Neural cell (in vitro differentiated cells): ENCODE data around the gene ZNF266.

Experiments used
- EP300 ChIP-seq: fragments of 450-650 bp; conservative IDR thresholded peaks from 2 replicates; pipeline ENCODE4 v1.6.1; 2014; ENCODE audit warnings: antibody characterized with exemption, mild to moderate bottlenecking, moderate library complexity; ENCODE audit not compliant: poor library complexity, severe bottlenecking
- EZH2 ChIP-seq: fragments of 200-600, 300-800 bp; shearing (Covaris generic), sonication (generic); IDR thresholded peaks from 2 replicates; pipeline ENCODE4 v1.6.1; 2014; ENCODE audit warnings: antibody characterized with exemption, low read length, borderline replicate concordance, mild to moderate bottlenecking; ENCODE audit not compliant: insufficient read depth, poor library complexity, severe bottlenecking
- POLR2AphosphoS5 ChIP-seq: IDR thresholded peaks from 2 replicates; pipeline ENCODE4 v1.6.1; 2012
- RAD21 ChIP-seq: fragments of 450-650 bp; conservative IDR thresholded peaks from 2 replicates; pipeline ENCODE4 v1.6.1; 2014; ENCODE audit warnings: antibody characterized with exemption, mild to moderate bottlenecking, moderate library complexity
- TF ChIP-seq, protein P1 (sequence below): fragments of 450-650 bp; IDR thresholded peaks from 2 replicates; pipeline ENCODE4 v1.5.1; 2014; ENCODE audit warnings: antibody characterized with exemption, mild to moderate bottlenecking, moderate library complexity; ENCODE audit not compliant: poor library complexity, severe bottlenecking

DNA sequence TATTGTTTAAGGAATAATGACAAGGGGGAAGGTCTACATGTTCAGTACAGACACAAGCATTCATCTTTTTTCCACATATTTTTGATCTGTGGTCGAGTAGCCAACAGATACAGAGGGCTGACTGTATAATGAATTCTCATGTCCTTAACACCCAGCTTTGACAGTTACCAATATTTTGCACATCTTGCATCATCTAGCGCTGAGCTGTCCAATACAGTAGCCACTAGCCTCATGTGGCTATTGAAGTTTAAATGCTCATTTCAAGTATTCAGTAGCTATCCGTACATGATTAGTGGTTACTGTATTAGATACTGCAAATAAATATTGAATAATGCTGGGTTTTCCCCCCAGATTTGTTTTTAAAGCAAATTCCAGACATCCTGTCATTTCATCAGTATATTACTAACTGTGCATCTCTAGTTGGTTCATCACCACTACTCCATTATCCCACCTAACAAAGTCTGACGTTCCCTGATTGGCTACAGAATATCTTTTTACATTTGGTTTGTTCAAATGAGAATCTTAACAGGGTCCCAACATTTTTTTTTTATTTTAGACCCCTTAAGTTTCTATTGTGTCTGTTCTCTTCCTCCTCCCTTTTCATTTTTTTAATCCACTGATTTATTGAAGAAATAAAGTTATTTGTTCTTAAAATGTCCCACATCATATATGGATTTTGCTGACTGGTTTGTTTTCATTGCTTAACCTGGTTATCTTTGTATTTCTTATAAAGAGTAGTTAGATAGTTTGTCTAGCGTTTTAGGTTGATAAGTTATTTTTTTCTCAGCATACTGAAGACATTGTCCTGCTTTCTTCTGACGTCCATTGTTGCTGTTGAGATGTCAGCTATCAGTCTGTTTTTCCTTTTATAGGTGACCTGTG, 64.4 kb downstream of the ZNF266 start:
- TF ChIP-seq, protein P1, sequence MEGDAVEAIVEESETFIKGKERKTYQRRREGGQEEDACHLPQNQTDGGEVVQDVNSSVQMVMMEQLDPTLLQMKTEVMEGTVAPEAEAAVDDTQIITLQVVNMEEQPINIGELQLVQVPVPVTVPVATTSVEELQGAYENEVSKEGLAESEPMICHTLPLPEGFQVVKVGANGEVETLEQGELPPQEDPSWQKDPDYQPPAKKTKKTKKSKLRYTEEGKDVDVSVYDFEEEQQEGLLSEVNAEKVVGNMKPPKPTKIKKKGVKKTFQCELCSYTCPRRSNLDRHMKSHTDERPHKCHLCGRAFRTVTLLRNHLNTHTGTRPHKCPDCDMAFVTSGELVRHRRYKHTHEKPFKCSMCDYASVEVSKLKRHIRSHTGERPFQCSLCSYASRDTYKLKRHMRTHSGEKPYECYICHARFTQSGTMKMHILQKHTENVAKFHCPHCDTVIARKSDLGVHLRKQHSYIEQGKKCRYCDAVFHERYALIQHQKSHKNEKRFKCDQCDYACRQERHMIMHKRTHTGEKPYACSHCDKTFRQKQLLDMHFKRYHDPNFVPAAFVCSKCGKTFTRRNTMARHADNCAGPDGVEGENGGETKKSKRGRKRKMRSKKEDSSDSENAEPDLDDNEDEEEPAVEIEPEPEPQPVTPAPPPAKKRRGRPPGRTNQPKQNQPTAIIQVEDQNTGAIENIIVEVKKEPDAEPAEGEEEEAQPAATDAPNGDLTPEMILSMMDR, result no peak
- no peak for TF ChIP-seq EZH2
- TF ChIP-seq POLR2AphosphoS5, result no peak
- no peak for TF ChIP-seq RAD21
- no peak for TF ChIP-seq EP300
